Thymus (tissue), 11 donors: ENCODE results near the gene CAT. TPM values are rescaled to one million over a fixed set of nuclear protein-coding genes. Genes with fewer than 3 reads are reported as not detected.

Source experiments
- DNase-seq, 9 donors: peaks; one replicate each; pipeline ENCODE4 v3.0.0-alpha.2; 2013; ENCODE audit warnings: low spot score in 9 of 9, low read depth in 6 of 9, missing footprints in 1 of 9
- H3K27ac ChIP-seq, 2 donors: one replicate each; pipeline ENCODE4 v1.5.1; 2013; ENCODE audit warnings: control low read depth in 1 of 2, low read depth in 1 of 2, low read length in 1 of 2, mild to moderate bottlenecking in 1 of 2, moderate library complexity in 1 of 2
- H3K27me3 ChIP-seq, 2 donors: one replicate each; pipeline ENCODE4 v1.5.1; 2013; ENCODE audit warnings: low read length in 1 of 2; ENCODE audit not compliant: control insufficient read depth in 2 of 2, insufficient read depth in 1 of 2
- H3K36me3 ChIP-seq, 2 donors: one replicate each; pipeline ENCODE4 v1.5.1; 2013; ENCODE audit warnings: low read length in 1 of 2, mild to moderate bottlenecking in 1 of 2, moderate library complexity in 1 of 2; ENCODE audit not compliant: control insufficient read depth in 2 of 2, insufficient read depth in 2 of 2
- H3K4me1 ChIP-seq, 2 donors: one replicate each; pipeline ENCODE4 v1.5.1; 2013; ENCODE audit warnings: low read length in 2 of 2; ENCODE audit not compliant: control insufficient read depth in 2 of 2, insufficient read depth in 2 of 2
- H3K4me3 ChIP-seq, 2 donors: one replicate each; pipeline ENCODE4 v1.5.1; 2013; ENCODE audit warnings: low read length in 2 of 2, control low read depth in 1 of 2, mild to moderate bottlenecking in 1 of 2
- H3K9me3 ChIP-seq, 2 donors: one replicate each; pipeline ENCODE4 v1.5.1; 2013; ENCODE audit warnings: low read length in 1 of 2, mild to moderate bottlenecking in 1 of 2; ENCODE audit not compliant: control insufficient read depth in 2 of 2, insufficient read depth in 1 of 2
- whole genome bisulfite sequencing: extraction: QIAGEN DNeasy Blood & Tissue Kit; methylation state at CpG from one replicate; pipeline ENCODE4 v1.1.7; 2013; 5-methylcytosine and 5-hydroxymethylcytosine counted together
- polyA plus RNA-seq: library from polyadenylated mRNA; stranded (reverse); fragments of 200-250 nt; gene quantifications from one replicate; pipeline ENCODE4 v1.2.3, GENCODE V29; 2013
- total RNA-seq: library from RNA; stranded (reverse); fragments of 120-200 nt; gene quantifications from one replicate; pipeline ENCODE4 v1.2.4, GENCODE V29; 2013
- donor health status: healthy.

CAT gene
- total and polyA plus RNA-seq, 2 donors = 69.6 to 92.4 TPM

DNA sequence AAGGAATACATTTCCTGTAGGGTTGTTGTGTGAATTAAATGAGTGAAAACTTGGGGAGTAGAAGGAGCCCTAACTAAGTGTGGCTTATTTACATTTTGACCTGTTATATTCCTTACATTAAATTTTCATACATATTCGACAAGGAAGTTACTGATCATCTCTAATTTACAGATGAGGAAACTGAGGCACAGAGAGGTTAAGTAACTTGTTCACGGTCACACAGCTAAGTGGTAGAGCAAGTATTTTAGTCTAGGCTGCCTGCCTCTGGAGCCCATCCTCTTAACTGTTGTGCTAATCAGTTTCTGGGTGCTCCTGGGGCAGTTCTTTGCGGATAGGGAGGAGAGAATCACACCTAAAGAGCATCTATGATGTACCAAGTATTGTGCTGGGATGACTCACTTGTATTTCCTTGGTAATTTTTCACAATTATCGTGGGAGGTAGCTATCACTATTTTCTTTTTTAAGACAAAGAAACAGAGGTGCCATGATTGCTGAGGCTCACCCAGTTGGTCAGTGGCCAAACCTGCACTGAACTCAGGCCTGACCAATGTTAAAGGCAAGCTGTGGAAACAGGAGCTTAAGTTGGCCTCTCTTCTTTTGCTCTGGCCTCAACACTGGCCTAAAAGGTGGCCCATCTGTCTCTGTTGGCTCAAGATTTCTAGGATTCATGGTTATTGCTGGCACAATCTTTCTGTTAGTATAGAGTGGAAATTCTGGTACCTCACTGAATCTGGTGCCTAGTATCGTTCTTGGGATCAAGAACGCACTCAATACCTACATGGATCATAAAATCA lies 77.7 kb downstream of the CAT start:
- Histone ChIP-seq H3K36me3 (no peaks in the 10 kb centered on the region), H3K4me1 (no peaks in the 10 kb centered on the region), H3K27me3 (no peaks in the 10 kb centered on the region), H3K9me3 (no peaks in the 10 kb centered on the region), H3K27ac (no peak overlapping the region), H3K4me3 (no peak overlapping the region)
- 94% methylated on average over 6 of the region's 6 CpGs for WGBS
- no peak for DNase-seq

- 98% methylated on average over 2 of the region's 2 CpGs for WGBS
- Histone ChIP-seq H3K4me3 (no peak overlapping the region), H3K27ac (no peak overlapping the region), H3K9me3 (no peaks in the 10 kb centered on the region), H3K36me3 (no peaks in the 10 kb centered on the region), H3K27me3 (no peaks in the 10 kb centered on the region), H3K4me1 (no peaks in the 10 kb centered on the region)
- DNase-seq = no peak
Measured at GRCh38 chr11:34519595-34520235, 81.0 kb downstream of the CAT start.

DNA sequence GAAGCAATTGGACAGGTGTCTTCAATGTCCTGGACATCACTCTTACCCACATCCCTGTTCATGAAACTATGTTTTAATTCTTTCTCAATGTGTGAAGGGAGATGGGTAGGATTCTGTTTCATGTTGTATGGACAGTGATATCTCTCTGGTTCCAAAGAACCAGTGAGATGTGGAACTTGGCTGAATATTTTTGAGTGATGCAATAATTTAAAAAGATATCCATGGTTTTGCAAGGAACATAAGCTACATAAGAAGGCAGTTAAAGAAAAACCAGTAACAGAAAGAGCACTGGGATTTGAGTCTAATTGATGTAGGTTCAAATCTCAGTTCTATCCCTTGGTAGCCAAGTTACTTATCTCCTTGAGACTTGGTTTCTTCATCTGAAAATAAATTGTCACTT lies 82.5 kb downstream of the CAT start:
- Histone ChIP-seq H3K27me3 (no peaks in the 10 kb centered on the region), H3K27ac (no peak overlapping the region), H3K4me3 (no peak overlapping the region), H3K36me3 (no peaks in the 10 kb centered on the region), H3K4me1 (no peaks in the 10 kb centered on the region), H3K9me3 (no peaks in the 10 kb centered on the region)
- DNase-seq = no peak

Other genes starting within 250 kb of the CAT start
- gene ABTB2, start 80.9 kb upstream of the CAT start, total RNA-seq = 1.6 TPM
- 2.6 TPM for gene ABTB2, start 80.9 kb upstream of the CAT start, polyA plus RNA-seq
- gene ELF5, start 74.9 kb downstream of the CAT start, total RNA-seq = 0.52 TPM
- gene ELF5, start 74.9 kb downstream of the CAT start, polyA plus RNA-seq = 4.5 TPM
- gene EHF, start 182.2 kb downstream of the CAT start, total RNA-seq = 0.76 TPM
- gene EHF, start 182.2 kb downstream of the CAT start, polyA plus RNA-seq = 2.0 TPM